ENCODE measurements around the gene NAP1L5.

The NAP1L5 gene

DNA sequence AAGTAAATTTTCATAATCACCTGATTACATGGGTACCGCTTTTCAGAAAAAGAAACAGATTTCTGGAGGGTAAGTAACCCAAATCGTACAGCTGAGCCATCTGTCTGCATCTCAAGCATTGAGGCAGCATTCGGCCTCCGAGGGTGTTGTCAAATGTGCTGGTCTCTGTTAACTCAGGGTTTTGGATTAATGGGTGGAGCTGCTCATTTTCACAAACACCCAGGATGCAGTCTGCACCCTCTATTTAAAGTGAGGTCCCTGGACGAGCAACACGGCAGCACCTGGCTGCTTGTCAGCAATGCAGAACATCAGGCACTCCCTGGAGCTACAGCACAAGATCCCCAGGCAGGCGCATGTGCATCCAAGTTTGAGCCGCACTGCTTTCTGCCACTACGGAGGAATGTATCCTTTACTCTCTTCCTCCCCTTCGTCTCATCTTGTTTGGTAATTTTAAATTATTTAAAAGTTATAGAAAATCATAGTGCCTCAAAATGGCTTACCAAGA lies 24.7 kb upstream of the NAP1L5 start:
- no peak for DNase-seq

DNA sequence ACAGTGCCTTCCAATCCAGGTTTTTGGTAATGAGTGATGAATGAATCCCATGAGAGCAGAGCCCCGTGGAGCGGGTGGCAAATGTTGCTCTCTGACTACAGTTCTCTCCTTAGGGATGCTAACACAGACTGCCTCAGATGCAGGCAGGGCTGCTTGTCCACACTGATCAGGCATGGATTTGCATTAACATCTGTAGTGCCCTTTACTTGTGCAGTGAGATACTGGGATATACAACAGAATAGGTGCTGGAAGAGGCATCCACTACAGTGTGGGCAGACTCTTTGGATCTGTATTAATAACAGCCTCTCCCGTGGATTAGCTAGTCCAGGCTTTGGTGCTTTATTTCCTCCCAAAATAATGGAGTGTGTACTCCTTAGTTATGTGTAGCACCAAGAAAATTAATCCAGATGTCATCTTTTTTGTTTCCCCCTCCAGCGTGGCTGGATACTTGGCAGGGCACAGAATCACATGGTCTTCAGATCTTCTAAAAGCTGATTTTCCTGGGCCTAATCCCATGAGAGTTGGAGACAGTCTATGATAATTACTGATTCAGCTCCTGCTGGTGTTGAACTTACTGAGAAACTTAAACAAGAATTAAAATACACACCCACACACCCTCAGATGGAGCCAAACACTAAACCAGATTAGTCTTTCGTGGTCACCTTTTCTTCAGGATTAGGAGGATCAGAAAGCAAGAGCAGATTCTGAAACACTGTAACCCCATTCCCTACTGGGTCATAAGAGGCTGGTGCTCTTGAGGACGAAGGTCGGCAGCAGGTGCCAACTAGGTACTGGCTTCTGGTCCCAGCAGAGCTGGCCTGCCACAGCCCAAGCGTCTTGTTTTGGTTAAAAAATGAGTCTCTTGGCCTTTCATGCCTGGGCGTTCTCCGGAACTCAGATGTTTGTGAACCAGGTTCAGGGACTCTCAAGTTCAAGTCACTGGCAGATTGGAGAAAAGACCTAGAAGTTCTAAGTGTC lies 23.1 kb upstream of the NAP1L5 start:
- no peak for DNase-seq

DNA sequence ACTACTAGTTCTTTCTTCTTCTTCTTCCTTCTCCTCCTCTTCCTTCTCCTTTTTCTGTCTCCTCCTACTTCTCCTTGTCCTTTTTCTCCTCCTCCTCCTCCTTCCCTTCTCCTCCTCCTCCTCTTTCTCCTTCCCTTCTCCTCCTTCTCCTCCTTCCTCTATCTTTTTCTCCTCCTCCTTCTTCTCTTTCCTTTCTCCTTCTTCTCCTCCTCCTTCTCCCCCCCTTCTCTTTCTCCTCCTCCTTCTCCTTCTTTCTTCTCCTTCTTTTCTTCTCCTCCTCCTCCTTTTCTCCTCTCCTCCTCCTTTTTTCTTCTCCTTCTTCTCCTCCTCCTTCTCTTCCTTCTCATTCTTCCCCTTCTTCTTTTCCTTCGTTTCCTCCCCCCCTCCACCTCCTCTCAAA lies 21.8 kb upstream of the NAP1L5 start:
- DNase-seq, result no peak

DNA sequence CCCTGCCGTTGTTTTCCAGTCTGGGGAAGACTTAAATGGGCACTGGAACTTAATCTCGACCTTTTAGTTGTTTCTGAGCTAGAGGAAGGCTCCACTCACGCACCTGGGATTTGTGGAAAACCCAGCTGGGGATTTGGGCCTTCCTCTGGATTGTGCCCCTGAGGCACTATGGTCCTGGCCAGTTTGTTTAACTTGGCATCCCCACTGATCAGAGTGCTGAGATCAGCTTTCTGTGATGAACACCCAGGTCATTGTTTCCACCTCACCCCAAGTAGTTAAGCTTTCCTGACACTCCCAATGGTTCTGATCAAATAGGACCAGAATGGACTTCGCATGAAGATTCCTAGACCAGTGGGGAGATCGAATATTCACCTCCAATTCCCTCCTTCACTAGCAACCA lies 20.5 kb upstream of the NAP1L5 start:
- DNase-seq, result no peak

DNA sequence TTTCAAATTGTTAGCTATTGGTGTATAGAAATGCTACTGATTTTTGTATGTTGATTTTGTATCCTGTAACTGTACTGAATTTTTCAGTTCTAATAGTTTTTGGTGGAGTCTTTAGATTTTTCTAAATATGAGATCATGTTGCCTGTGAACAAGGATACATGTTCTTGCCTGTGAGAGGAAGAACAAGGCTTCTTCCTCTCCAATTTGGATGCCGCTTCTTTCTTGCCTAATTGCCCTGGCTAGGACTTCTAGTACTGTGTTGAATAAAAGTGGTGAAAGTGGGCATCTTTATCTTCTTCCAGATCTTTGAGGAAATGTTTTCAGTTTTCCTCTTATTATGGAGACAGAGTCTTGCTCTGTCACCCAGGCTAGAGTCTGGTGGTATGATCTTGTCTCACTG lies 16.2 kb upstream of the NAP1L5 start:
- no peak for DNase-seq

DNA sequence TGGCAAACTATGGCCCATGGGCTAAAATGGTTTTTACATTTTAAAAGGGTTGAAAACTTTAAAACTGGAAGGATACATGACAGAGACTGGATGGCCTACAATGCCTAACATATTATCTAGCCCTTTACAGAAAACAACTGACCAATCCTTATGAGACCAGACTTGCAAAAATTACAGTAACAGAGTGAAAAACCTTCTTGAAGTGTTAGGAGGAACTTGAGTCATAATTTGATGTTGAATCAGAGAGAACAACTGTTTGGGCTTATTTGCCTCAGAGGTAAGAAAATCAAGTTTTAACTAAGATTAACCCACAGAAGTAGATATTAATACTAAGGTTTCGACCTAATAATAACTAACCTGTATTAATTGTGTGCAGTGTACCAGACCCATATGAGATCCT lies 12.4 kb upstream of the NAP1L5 start:
- DNase-seq, result no peak

DNA sequence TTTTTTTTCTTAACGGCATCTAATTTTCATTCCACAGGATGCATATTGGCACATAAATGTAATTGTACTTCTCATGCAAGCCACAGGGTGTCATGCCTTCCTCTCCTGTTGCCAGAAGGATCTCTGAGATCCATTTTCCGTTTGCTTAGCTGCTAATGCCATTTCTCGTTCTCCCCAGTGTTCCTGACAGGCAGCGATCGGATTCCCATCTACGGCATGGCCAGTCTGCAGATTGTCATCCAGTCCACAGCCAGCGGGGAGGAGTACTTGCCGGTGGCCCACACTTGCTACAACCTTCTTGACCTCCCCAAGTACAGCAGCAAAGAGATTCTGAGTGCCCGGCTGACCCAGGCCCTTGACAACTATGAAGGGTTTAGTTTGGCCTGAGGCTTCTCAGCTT lies 8.9 kb upstream of the NAP1L5 start:
- DNase-seq, result no peak

DNA sequence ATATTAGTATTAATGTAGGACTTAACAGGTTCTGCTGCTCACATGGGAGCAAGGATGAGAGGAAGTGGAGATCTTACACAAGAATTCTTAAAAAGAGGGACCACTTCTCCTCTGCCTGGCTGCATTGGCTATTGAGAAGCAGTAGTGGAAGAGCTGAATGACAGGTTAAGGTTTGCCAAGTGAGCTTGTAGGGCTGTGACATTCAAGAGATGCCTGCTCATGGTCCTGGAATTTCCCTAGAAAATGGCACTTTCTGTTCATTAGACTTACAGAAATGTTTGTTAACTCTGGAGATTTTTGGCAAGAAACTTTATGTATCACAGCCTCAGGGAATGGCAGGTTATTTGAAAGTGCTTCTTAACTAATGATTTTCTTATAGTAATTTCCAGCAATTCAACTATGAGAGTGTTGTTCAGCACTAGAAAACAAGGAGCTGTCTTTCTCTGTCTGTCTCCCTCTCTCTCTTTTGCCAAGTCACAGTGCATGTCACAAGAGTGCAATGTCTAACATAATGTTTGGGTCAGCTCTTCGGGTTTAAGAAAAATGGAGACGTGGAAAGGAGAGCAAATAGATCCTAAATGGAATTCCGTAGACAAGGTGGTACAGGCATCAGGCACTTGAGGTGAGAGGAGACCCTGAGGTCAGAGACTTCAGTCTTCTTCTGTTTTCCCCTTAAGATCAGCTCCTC lies 8.3 kb upstream of the NAP1L5 start:
- no peak for DNase-seq

DNA sequence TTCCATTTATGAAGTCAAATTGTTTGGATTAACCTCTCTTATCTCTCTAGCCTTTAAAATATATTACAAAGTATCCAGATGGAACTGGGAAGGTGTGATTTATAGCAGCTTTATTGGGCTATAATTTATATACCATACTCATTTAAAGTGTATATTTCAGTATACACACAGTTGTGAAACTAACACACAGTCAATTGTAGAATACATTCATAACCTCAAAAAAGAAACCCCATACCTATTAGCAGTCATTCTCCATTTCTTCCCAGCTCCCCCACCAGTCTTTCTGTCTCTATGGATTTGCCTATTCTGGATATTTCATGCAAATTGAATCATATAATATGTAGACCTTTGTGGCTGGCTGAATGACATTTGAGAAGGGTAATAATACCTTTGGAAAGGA lies 7.6 kb upstream of the NAP1L5 start:
- DNase-seq, result no peak

DNA sequence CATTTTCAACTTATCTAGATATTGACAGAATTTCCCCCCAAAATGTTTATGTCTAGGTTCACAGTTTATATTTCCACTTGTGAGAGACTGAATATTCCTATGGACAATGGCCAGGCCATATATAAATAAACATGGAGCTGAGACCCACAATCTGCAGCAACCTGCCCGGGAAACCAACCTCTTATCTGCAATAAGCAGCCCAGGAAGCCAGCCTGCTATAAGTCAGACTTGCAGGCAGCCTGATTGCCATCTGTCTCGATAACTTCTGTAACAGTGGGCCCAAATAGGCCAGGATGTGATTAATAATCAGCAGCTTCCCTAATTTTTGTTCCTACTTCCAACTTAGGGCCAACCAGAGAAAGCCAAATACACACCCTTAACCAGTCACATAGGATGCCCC lies 5.2 kb upstream of the NAP1L5 start:
- DNase-seq, result no peak

DNA sequence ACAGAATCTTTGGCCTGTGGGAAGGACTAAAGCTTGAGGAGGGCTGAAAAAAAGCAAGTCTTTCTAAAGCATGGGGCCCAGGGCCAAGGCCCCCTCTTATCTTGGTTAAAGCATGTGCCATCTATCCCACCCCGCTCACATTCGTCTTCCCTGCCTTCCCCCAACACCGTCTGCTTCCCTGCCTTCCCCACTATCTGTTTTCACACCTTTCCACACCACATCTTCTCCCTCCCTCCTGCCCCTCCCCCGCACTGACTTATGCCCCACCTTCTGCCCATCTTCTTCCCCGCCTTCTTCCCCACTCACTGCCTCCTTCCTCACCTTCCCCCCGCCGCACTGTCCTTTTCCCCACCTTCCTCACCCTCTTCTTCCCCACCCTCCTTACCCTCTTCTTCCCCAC lies 890 bp upstream of the NAP1L5 start:
- DNase-seq, result no peak

DNA sequence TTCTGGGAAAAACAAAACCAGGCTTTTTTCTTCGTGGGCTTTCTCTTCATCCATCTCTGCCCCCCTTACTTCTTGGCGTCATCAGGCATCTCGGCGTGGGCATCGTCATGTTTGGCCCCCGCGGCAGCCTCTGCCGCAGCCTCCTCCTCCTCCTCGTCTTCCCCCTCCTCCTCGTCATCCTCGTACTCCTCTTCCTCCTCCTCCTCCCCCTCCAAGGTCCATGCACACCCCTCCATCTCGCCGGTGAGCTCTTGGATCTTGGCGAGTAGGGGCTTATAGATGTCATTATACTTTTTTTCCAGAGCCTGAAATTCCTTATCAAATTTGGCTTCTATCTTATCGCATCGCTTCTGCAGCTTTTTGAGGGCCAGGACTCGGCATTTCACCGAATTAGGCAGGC lies 488 bp downstream of the NAP1L5 start:
- no peak for DNase-seq

DNA sequence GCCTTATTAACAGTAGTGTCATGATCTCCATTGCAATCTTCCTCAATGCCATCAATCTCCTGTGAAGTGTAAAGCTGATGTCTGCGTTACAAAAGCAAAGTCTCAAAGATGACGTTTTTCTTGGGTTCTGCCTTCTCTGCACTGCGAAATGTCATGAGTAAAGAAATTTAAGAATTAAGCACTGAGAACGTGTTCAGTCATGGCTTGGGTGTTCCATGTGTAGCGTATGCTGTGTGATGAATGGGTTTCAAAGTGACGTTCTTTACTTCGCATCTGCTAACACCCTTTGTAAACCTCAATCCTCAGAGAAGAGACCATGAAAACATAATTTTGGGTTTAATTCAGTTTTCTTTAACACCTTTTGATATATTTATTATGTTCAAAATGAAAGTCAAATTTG lies 999 bp downstream of the NAP1L5 start:
- DNase-seq, result no peak

DNA sequence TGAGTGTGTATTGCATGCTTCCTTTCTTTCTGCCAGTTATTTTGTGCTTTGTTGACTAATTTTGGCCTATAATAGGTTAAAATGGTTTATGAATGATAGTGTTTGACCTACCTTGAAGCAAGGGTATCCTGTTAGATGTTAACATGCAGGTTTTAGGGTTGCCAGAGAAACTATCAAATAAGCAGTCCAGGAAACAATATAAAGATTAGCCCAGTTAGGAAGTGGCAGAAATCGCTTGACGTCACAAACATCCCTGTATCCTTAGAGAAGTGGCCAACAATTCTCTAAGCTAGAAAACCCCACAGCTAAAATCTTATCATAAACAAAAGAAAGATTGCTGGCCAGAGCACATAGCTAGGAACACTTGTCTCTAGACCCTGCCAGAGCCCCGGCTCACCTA lies 3.8 kb downstream of the NAP1L5 start:
- DNase-seq, result no peak

DNA sequence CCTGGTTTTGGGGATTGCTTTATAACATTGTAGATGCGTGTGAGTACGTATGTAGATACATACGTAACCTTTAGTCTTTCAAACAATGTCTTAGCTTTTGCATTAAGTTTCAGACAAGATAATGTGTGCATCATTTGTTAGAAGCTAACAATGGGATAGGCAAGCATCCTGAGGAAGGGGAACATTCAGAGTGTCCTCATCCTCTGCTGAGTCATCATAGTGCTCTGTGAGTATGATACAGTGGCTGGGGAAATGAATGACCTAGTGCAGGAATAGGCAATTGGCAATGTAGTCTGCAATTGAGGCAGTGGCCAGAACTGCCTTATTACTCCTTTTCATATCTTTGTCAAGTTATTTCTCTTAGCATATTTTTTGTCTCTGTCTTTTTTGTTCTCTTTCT lies 7.3 kb downstream of the NAP1L5 start:
- no peak for DNase-seq

DNA sequence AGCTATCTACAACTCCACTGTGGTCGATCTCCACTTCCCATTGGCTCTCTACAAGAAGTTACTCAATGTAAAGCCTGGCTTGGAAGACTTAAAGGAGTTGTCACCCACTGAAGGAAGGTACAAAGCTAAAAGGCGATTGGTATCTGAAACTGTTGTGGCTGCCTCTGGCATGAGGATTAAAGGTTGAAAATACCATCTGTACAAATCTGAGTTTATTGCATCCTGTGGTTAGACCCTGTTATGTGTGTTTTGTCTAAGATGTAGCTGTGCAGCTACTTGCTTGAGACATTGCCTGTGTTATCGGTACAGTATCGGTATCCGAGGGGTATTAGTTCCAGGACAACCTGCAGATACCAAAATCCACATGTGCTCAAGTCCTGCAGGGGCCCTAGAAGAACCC lies 16.4 kb downstream of the NAP1L5 start:
- DNase-seq, result no peak

DNA sequence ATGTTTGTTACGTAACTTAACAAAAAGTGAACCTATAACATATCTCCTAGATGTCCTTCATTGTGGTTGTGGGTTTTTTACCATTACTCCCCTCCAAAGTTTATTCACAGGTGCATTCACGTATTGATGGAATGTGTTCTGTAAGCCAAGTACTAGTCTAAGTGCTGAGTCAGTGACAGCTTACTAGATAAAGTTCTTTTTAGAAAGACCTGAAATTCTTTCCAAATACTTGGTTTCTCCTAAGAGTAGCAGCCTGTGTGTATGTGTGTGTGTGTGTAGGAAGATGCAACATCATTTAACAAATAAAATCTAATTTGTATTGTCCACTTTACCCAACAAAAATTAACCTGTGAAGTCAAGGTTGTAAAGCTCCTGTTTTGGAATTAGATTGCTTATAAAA lies 22.1 kb downstream of the NAP1L5 start:
- no peak for DNase-seq

DNA sequence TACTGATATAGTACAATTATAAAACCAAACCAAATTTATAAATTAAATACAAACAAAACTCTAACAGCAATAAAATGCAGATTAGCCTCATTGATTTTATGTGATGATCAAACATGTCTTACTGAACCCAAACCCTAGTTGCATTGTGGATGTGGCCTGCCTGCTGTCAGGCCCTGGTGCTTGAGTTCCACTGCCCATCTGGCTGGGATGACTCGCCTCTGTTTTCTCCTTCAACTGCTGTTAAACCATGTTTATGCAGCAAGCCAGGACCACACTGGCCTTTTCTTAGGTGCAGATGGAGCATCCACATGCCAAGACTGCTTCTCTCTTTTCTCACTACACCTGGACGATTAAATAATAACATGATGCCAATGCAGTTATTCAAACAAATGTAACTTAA lies 22.6 kb downstream of the NAP1L5 start:
- DNase-seq, result no peak

DNA sequence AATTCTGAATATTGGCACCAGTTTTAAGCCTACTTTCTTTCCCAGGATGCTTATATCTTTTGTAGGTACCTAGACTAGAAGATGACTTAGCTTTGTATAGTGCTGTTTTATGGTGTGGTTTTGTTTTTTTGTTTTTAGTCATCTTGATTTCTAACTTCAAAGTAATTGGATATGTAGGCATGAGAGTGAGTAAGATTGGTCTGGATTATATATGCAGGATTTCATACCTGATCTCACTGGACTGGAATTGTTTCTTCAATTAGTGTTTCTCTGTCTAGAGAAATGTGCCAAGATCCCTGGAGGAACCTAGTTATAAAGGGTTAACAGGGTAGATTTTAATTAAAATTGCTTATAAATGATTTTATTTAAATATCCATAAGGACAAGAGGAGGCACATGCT lies 23.1 kb downstream of the NAP1L5 start:
- DNase-seq, result no peak

DNA sequence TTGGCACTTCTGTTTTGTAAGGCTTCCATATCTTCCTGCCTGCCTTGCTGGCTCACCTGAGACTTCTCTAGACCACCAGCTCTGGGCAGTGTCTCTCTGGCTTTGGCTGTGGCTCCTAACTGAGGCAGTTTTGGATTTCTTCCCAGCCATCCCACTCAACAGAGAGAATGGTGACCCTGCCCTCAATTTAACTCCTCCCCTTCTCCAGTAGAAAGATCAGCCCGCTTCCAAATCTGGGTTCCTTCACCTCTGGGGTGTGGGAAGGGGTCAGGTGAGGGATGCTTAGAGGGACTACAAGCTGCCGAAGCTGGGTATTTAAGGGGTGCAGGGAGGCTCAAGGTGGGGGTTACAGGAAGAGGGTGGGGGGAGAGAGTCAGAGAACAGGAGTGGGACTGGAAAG lies 23.7 kb downstream of the NAP1L5 start:
- no peak for DNase-seq

DNA sequence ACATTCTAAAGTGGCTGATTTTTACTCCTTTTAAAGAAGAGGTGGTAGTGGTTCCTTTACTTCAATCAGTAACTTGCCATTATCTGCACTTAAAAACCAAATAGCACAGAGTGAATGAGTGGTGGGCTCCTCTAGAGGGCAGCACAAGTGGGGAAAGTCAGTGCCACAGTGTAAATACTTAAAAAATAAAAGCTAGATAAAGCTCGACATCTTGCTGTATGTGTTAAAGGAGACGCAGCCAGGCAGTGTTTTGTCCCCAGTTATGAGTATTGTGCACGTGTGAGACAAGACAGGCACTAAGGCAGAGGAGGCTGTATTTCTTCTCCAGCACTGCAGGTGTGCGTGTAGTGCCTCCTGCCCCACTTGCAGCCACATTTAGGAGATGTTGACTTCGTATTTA lies 24.6 kb downstream of the NAP1L5 start:
- DNase-seq, result no peak

DNA sequence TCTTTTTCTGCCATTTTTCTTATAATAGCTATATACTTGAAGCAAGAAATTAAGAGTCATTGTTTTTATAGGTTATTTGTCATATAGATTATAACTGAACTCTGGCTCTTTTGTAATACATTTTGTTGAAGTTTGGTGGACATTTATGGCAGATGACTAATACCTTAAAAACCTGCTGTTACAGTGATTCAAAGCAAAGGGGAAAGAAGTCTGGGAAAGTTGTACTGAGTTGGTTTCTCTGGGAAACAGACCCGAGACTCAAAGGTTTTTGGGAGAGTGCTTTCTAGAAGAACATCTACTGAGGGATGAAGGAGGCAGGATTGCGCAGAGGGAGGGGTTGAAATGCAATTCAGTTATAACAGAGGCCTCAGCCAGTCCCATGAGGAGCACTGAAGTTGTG lies 35.9 kb downstream of the NAP1L5 start:
- DNase-seq, result no peak

DNA sequence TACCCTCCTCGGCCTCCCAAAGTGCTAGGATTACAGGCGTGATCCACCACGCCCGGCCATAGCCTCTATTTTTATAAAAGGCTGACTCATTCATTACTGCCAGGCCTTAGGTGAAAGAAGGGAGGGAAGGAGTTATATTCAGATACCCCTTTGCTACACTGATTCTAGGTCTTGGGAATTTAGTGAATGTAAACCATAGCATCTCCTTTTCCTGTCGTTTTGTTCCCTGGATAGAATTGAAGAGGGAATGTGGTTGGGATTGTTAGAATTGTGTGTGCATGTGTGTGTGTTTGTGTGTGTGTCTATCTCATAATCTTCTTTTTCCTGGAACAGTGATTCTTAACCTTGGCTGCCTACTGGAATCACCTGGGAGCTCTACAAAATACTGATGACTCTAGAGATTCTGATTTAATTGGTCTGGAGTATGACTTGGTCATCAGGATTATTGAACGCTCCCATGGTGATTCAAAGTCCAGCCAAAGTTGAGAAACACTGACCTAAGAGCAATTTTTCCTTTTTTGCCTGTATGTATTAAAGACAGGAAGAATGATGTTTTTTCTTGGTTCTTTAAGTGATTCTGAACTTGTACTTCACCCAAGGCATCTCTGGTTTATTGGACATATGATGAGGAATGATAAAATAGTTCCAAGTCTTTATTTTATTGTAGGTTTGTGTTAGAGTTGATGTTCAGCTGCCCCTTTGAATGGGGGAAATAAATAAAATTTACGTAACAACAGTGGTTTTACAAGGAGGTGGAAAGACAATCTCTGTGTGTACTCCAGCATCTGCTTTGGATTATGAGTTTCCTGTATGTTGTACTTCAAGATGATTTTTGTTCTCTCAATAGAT lies 37.0 kb downstream of the NAP1L5 start:
- DNase-seq, result no peak

DNA sequence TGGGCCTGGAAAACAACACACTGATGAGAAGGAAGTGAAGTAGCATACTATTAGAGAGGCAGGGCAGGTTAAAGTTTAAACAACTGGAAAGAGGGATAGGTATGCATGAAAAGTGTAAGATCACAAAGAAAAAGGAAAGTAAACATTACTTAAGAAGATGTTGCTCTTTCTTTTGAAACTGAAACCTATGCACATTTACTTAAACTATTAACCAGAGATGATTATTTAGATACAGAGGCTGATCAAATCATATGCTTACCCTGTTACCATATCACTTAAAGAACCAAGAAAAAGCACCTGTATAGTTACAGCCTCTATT lies 37.8 kb downstream of the NAP1L5 start:
- no peak for DNase-seq

All from SIG-M5 (cell line).